Vein endothelial cell (primary cell): Measurements from ENCODE around the gene UBAC2. TPM values are rescaled to one million over a fixed set of nuclear protein-coding genes. Genes with fewer than 3 reads are reported as not detected.

Experiments used
- small RNA-seq: library from RNA; depleted of rRNA; stranded (forward); fragments of <200 nt; gene quantifications from one replicate; pipeline ENCODE3, GENCODE V24; 2012
- total RNA-seq: library from RNA; depleted of rRNA; stranded (reverse); fragments of >200 nt; gene quantifications from 2 replicates; pipeline ENCODE4 v1.2.3, GENCODE V29; 2012

UBAC2 gene
- 30.7 and 40.2 TPM in 2 replicates for total RNA-seq

GRCh38 chr13:99200432-99201167, at the start of gene UBAC2:
TSS of gene UBAC2 (plus strand) at chr13:99200854. CDS start at chr13:99200909, 55 bp downstream.

GRCh38 chr13:99258210-99258860, 57.7 kb downstream of the UBAC2 start, which contains the start of gene GPR18:
TSS of gene GPR18 (minus strand) at chr13:99258379. CDS start at chr13:99255872, 2,507 bp downstream.

GRCh38 chr13:99307247-99307646, 106.6 kb downstream of the UBAC2 start, which contains the start of gene GPR183:
TSS of gene GPR183 (minus strand) at chr13:99307399. CDS start at chr13:99296145, 11,254 bp downstream.

Small RNAs within 50 kb of the gene (small RNA-seq; reads per million reads assigned to genes)
- not detected for gene MIR623
- gene RN7SKP9: 0.08 reads per million

Other genes starting within 250 kb of the UBAC2 start
- 385 and 477 TPM in 2 replicates for gene DOCK9, start 222.8 kb upstream of the UBAC2 start, total RNA-seq
- not detected in 2 replicates for gene GPR18, start 57.5 kb downstream of the UBAC2 start, total RNA-seq
- 0.10 and 0.33 TPM in 2 replicates for gene GPR183, start 106.5 kb downstream of the UBAC2 start, total RNA-seq